DMS 273 treated with DMSO at 0.1 percent for 48 hours (cell line): ENCODE data around the gene ERC2.

Experiments used
- DNase-seq: peaks from one replicate; lab custom pipeline; 2025; lab: John Stamatoyannopoulos, UW

The ERC2 gene

DNA sequence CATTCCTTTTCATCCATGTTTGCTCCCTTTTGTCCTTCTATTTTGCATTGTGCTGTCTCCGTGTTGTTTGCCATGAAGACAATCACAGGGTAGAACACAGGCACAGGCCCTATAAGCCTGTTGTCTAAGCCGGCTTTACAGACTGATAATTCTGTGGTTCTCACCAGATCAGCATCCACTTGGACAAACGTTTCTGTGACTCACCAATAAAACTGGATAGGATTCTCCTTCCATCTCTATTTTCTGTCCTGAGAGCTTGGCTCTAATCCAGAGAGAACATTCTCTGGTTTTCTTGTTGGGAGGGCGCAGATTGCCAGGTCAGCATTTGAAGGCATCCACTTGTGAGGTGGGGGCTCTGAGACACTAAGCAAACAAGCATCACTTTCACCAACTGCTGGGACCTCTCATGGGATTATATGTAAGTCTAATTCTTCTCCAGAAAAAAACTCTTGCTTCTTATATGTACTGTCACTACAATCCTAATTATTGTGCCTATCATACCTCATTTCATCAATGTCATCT lies 101.6 kb downstream of the ERC2 start:
- DNase-seq, result no peak

GRCh38 chr3:56365905-56366640 lies 102.2 kb downstream of the ERC2 start:
- DNase-seq, result no peak

GRCh38 chr3:56364665-56365064 lies 103.6 kb downstream of the ERC2 start:
- no peak for DNase-seq

GRCh38 chr3:56363720-56364119 lies 104.5 kb downstream of the ERC2 start:
- DNase-seq, result no peak

DNA sequence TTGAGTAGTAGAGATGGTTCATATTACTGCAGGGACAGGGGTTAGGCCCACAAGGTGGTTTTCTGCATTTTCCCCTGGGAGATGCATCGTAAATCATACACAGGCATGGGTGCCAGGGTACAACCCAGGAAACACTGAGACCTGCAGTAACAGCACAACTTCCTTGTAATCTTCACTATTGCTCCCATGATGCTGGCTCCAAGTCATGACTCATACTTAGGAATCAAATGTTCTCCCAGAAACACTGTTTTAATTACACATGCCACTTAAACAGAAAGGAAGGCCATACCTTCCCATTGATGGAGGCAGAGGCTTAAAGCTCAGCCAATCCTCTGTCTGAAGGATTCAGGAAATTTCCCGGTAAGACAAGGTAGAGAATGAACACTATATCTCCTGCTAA lies 106.5 kb downstream of the ERC2 start:
- no peak for DNase-seq

- no peak for DNase-seq
Measured at GRCh38 chr3:56357266-56357665, 111.0 kb downstream of the ERC2 start.

DNA sequence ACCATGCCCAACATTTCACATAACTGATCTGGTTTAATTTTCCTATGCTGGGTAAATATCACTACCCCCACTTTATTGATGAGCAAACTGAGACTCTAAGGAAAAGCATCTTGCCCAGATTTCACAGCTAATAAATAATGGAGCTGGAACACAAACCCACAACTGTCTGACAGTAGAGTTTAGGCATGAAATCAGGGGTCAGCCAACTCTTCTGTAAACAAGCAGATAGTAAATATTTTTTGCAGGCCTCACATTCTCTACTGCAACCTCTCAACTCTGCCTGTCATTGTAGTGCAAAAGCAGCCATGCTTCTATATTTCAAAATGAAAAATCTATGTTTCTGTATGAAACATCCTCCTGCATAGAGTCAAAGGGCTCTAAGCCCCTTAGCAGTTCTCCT lies 111.5 kb downstream of the ERC2 start:
- no peak for DNase-seq

- DNase-seq, result no peak
Measured at GRCh38 chr3:56355570-56356185, 112.6 kb downstream of the ERC2 start.

DNA sequence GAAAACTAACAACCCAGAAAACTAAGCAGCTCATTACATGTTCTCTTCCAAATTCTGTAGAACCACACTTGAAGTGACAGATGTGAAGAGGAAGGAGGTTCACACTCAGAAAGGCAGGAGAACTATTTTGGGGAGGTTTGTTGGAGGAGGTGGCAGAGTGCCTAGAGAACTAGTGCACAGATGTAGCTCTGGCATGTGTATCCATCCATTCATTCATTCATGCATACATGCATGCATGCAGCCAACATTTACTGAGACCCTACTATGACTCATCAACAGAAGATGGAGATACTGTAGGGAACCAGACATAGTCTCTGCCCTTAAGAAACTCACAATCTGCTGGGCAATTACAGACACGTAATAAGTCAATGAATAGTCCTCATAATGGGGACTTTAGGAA lies 116.7 kb downstream of the ERC2 start:
- no peak for DNase-seq

DNA sequence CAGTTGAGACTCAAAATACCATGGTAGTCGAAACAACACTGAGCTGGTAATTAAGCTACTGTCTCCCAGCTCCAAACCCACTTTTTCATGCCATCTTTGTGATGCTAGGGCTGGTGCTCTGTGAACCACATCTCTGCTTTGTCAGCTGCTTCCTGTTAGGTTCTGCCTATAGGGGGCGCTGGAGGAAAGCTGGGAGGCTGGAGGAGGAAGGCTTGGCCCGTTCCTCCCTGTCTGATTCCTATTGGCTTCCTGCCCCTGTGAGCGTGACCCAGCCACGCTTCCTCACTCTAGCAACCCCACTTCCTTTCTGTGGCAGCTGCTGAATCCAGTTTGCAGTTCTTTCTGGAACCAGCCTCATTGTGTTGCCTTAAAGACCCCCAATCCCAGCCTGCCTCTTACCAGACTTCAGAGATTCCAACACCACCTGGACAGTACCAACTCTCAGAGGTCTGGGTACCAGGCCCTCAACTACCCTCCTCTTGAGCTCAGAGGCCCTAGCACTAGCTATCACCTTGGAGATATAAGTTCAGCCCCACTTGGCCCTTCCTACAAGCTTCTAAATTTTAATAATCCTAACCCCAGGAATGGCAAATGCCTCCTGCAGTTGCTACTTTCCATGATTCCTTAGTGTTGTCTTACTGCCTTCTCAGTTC lies 120.9 kb downstream of the ERC2 start:
- DNase-seq, result no peak

GRCh38 chr3:56342475-56342874 lies 125.8 kb downstream of the ERC2 start:
- DNase-seq, result no peak

GRCh38 chr3:56339671-56340070 lies 128.6 kb downstream of the ERC2 start:
- DNase-seq, result no peak

- DNase-seq, result no peak
Measured at GRCh38 chr3:56339244-56339643, 129.0 kb downstream of the ERC2 start.

DNA sequence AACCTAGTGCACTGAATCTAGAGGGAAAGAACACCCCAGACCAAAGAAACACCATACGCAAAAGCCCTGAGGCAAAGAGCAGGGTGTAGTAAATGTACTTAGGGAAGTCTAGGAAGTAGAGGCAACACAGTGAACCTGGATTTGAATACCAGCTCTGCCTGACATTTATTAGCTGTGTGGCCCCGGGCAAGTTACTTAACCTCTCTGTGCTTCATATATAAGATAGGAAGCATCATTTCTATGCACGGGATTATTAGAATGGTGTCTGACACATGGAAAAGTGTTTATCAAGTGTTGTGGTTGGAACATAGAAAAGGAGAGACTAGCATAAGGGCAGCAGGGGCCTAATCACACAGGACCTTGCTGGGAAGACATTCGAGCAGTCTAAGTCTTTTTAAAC lies 132.2 kb downstream of the ERC2 start:
- DNase-seq, result no peak

- DNase-seq, result no peak
Measured at GRCh38 chr3:56324473-56324872, 143.8 kb downstream of the ERC2 start.

DNA sequence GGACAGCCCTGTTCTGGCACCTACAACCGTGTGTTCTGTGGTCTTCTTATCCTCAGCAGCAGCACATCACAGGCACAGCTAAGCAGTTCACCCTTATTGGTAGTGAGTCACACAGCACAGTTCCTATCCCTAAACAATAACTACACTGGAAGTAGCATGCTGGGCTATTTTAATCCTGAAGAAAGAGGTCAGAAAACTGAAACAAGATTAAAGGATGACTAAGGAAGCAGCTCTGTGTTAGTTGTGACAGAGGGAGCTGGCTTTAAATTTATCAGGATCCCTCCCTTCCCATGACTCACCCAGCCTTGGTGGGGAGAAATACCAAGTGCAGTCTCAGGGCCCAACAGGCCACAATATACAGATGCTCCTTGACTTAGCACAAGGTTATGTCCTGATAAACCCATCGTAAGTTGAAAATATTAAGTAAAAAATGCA lies 144.3 kb downstream of the ERC2 start:
- no peak for DNase-seq

DNA sequence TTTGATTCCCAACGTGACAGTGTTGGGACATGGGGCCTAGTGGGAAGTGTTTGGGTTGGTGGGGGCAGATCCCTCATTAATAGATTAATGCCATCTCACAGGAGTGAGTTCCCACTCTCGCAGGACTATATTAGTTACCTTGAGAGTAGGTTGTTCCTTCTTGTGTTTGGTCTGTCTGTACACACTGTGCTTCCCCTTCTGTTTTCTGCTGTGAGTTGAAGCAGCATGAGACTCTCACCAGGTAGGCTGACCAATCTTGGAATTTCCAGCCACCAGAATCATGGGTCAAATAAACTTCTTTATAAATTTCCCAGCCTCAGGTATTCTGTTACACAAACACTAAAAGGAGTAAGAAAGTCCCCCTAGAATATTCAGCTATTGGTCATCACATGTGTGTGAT lies 145.4 kb downstream of the ERC2 start:
- DNase-seq, result no peak

DNA sequence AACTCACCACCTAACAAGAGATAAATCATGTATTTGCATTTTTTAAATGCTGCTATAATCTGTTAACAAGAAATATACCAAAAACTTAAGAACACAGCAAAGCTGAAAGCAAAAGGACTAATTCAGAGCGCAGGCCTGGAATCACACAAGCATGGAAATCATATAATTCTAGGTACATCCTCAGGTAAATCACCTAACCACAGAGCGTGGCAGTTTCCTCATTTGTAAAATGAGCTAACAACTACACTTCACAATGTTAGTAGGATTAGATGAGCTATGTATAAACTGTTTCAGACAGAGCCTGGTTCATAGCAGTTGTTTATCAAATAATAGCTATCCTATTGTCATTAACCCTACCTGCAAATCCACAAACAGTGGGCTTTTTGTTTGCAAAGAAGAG lies 146.4 kb downstream of the ERC2 start:
- no peak for DNase-seq

GRCh38 chr3:56321383-56321782 lies 146.9 kb downstream of the ERC2 start:
- DNase-seq, result no peak

GRCh38 chr3:56320883-56321282 lies 147.4 kb downstream of the ERC2 start:
- no peak for DNase-seq

DNA sequence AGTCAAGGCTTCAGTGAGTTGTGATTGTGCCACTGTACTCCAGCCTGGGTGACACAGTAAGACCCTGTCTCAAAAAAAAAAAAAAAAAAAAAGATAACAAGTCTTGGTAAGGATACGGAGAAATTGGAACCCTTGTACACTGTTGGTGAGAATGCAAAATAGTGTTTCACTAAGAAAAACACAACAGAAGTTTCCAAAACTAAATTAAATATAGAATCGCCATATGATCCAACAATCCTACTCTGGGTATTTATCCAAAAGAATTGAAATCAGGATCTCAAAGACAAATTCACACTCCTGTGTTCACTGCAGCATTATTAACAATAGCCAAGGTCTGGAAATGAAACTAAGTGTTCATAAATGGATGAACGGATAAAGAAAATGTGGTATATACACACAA lies 149.4 kb downstream of the ERC2 start:
- DNase-seq, result no peak

DNA sequence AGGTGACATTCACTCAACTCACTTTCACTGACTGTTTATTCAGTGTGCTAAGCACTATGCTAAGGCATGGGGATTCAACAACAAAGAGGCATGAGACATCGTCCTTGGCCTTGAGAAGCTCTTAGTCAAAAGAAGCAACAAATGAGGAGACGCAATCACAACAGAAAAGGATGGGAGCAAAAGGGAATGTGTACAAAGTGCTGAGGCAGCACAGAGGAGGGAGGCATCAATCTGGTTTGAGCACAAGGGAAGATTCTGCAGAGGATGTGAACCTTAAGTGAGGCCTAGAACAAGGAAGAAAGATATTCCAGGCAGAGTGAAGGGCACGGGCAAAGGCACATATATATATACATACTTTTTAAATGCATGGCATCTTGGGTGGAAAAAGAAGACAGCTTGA lies 151.3 kb downstream of the ERC2 start:
- DNase-seq, result no peak

DNA sequence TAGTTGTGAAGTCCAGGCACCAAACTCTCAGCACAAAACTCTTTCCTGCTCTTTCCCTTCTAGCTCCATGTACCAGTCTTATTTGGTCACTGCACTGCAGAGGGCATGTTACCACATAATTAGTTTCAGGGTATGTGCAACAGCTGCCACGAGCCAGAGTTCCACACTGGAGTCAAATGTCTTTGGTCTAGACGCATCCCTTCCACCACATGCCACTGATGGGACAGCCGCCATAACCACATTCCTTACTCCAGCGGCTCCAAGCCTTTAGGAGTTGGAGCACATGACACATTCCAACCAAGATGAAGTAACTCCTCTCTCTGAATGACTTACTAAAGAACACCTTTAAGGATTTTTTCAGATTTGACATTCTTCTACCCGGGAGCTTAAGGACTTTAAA lies 153.4 kb downstream of the ERC2 start:
- peak; percentile 20 for DNase-seq
